GM19023 (cell line): ENCODE results near the gene SAT1.
"Not testable (repeated sequence)": the region's sequence is repeated elsewhere in the genome, so short reads cannot be mapped to it uniquely, and the experiment has no call there.

ENCODE experiments used
- ATAC-seq: cut with Tn5 transposase; IDR thresholded peaks from one replicate; pipeline ENCODE4 v1.9.1; 2021; ENCODE audit warnings: mild to moderate bottlenecking, moderate library complexity; ENCODE audit not compliant: unreplicated experiment

SAT1 gene

GRCh38 chrX:23782863-23783588 is at the start of gene SAT1:
TSS of gene SAT1 (plus strand) at chrX:23783173. CDS start at chrX:23783352, 179 bp downstream.
- ATAC-seq: peak; percentile 85

- ATAC-seq: no peak
These were observed 46.9 kb upstream of the SAT1 start for GRCh38 chrX:23736030-23736429.

- no peak for ATAC-seq
These were observed 45.6 kb upstream of the SAT1 start for GRCh38 chrX:23737413-23737812.

- ATAC-seq: no peak
These were observed 40.7 kb upstream of the SAT1 start for GRCh38 chrX:23742174-23742696.

GRCh38 chrX:23742697-23743622 is 40.0 kb upstream of the SAT1 start, which contains the start of gene ACOT9:
TSS of gene ACOT9 (minus strand) at chrX:23743276. CDS start at chrX:23743144, 132 bp downstream.
- ATAC-seq: peak; percentile 96

- not testable (repeated sequence) for ATAC-seq
These were observed 39.4 kb upstream of the SAT1 start for GRCh38 chrX:23743623-23743971.

- ATAC-seq: no peak
These were observed 37.2 kb upstream of the SAT1 start for GRCh38 chrX:23745786-23746185.

GRCh38 chrX:23749129-23749528 is 33.8 kb upstream of the SAT1 start:
- ATAC-seq: no peak

GRCh38 chrX:23749576-23749975 is 33.4 kb upstream of the SAT1 start:
- no peak for ATAC-seq

- no peak for ATAC-seq
These were observed 30.1 kb upstream of the SAT1 start for GRCh38 chrX:23752740-23753415.

GRCh38 chrX:23754664-23755063 is 28.3 kb upstream of the SAT1 start:
- no peak for ATAC-seq

- peak; percentile 89 for ATAC-seq
These were observed 26.8 kb upstream of the SAT1 start for GRCh38 chrX:23756165-23756564.

- ATAC-seq: no peak
These were observed 23.2 kb upstream of the SAT1 start for GRCh38 chrX:23759821-23760220.

- no peak for ATAC-seq
These were observed 18.6 kb upstream of the SAT1 start for GRCh38 chrX:23764188-23764984.

- no peak for ATAC-seq
These were observed 17.5 kb upstream of the SAT1 start for GRCh38 chrX:23765449-23765848.

- no peak for ATAC-seq
These were observed 17.1 kb upstream of the SAT1 start for GRCh38 chrX:23765868-23766267.

- no peak for ATAC-seq
These were observed 16.1 kb upstream of the SAT1 start for GRCh38 chrX:23766650-23767551.

GRCh38 chrX:23770142-23770541 is 12.8 kb upstream of the SAT1 start:
- no peak for ATAC-seq

- ATAC-seq: not testable (repeated sequence)
These were observed 11.9 kb upstream of the SAT1 start for GRCh38 chrX:23771086-23771485.
